Activated CD8-positive, alpha-beta memory T cell treated with anti-CD3 and anti-CD28 coated beads, Interleukin-2, amount 10 ng/mL, durations not matched to agents 7 days and 5 days (primary cell): ENCODE measurements around the gene PLXNC1. TPM values are rescaled to one million over a fixed set of nuclear protein-coding genes. Genes with fewer than 3 reads are reported as not detected.
A peak's percentile ranks its signal among the peaks of the same experiment; 100 is the strongest.

Experiments used
- ATAC-seq: fragments of 150-1000 bp; cut with Tn5 transposase; one replicate; pipeline ENCODE4 v1.10.0; 2021; ENCODE audit warnings: moderate library complexity
- CTCF ChIA-PET: fragments of 350-600 bp; sonication (Branson Sonifier 250); formaldehyde crosslinking; loops from one replicate; lab custom pipeline; 2021; ENCODE audit warnings: antibody characterized with exemption; lab: Charles Lee
- DNase-seq: peaks from one replicate; pipeline ENCODE4 v3.0.0-alpha.2; 2020
- H3K27ac Mint-ChIP-seq: one replicate; pipeline ENCODE4 v1.8.0; 2021; ENCODE audit warnings: mild to moderate bottlenecking, mixed read lengths
- H3K27me3 Mint-ChIP-seq: one replicate; pipeline ENCODE4 v1.8.0; 2021; ENCODE audit warnings: mixed read lengths
- H3K36me3 Mint-ChIP-seq: one replicate; pipeline ENCODE4 v1.8.0; 2021; ENCODE audit warnings: mild to moderate bottlenecking, mixed read lengths
- H3K4me1 Mint-ChIP-seq: one replicate; pipeline ENCODE4 v1.8.0; 2021; ENCODE audit warnings: mixed read lengths
- H3K4me3 Mint-ChIP-seq: one replicate; pipeline ENCODE4 v1.8.0; 2021; ENCODE audit warnings: mild to moderate bottlenecking, moderate library complexity, mixed read lengths
- H3K9me3 Mint-ChIP-seq: one replicate; pipeline ENCODE4 v1.8.0; 2022; ENCODE audit warnings: low read depth, mixed read lengths
- total RNA-seq, 2 experiments: library from RNA; stranded (reverse); gene quantifications; one replicate each; pipeline ENCODE4 v1.2.3, GENCODE V29; 2021

PLXNC1 gene
- total RNA-seq, 2 experiments from 2014 or later, result 10.4 to 13.1 TPM

DNA sequence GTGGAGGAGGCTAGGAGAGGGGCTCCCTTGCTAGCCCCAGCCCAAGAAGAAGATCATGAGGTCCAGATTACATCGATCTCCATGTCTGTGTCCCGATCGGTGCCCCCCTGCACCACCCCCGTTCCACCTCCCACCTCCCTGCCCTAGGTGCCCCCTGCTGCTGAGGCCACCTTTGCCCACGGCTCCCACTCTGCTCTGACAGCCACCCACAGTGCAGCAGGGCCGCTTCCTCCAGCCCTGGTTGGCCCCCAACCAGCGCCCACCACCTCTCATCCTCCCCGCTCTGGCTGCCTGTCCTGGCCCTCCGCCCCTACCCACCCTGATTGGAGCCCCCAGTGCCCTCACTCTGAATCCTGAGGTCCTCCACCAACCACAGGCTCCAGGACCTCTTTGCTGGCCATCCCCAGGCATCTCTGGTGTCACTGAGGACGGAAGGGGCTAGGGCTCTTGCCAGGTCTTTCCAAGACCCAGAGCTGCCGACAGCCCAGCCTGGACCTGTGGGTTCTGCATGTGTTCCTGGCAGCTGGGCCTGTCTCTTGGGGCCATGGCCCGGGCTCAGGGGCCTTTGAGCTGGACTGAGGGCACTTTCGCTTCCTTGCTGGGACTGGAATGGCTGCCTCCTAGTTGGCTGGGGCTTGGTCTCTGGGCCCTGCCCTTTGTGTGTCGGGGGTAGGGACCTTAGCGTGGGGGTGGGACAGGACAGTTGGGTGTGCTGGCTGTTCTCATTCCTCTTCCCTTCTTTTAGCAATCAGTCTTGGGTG is 7.2 kb upstream of the PLXNC1 start:
- Mint-ChIP-seq H3K27me3 (peaks cover 32% of the 10 kb centered on the region), H3K36me3 (no peaks in the 10 kb centered on the region), H3K9me3 (no peaks in the 10 kb centered on the region), H3K4me1 (no peaks in the 10 kb centered on the region), H3K27ac (no peak overlapping the region), H3K4me3 (no peak overlapping the region)
- CTCF ChIA-PET, result interaction anchor here (1.0 kb wide), 1 partner anchor 293 kb away, joined by 3 read pairs; no protein-coding TSS in a partner anchor
- DNase-seq, result no peak
- ATAC-seq, result peak; percentile 20

GRCh38 chr12:94141892-94142291 is 6.5 kb upstream of the PLXNC1 start:
- no peaks in the 10 kb centered on the region for H3K36me3 Mint-ChIP-seq
- peaks cover 40% of the 10 kb centered on the region for H3K27me3 Mint-ChIP-seq
- DNase-seq (no peak), ATAC-seq (no peak)
- no peaks in the 10 kb centered on the region for H3K4me1 Mint-ChIP-seq
- no peak overlapping the region for H3K27ac Mint-ChIP-seq
- CTCF ChIA-PET, result no interaction called here
- H3K9me3 Mint-ChIP-seq, result no peaks in the 10 kb centered on the region
- H3K4me3 Mint-ChIP-seq, result no peak overlapping the region

DNA sequence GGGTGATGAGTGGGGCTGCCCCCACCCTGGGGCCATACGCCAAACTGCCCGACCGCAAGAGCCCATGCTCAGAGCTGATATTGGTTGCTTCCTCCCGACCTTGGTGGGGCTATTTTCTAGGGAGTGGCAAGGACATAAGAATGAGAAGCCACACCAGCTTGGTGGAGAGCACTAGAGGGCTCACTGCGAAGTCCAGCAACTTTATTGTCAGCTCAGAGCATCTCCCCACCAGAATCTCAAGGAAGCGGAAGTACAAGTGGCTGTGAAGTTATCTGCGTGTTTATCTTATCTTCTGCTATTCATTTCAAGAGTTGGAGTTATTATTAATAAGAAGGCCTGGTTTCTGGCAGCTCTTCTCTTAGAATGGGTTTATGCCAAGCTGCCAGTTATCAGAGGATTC is 4.9 kb upstream of the PLXNC1 start:
- H3K27ac Mint-ChIP-seq, result no peak overlapping the region
- H3K27me3 Mint-ChIP-seq, result peaks cover 46% of the 10 kb centered on the region
- H3K4me1 Mint-ChIP-seq, result peaks cover 3% of the 10 kb centered on the region
- H3K9me3 Mint-ChIP-seq, result no peaks in the 10 kb centered on the region
- H3K4me3 Mint-ChIP-seq, result no peak overlapping the region
- CTCF ChIA-PET, result interaction anchor here (1.3 to 2.2 kb wide), 3 partner anchors 63 to 387 kb away, joined by 3 to 6 read pairs (median 4); no protein-coding TSS in a partner anchor
- DNase-seq (no peak), ATAC-seq (no peak)
- H3K36me3 Mint-ChIP-seq, result no peaks in the 10 kb centered on the region

DNA sequence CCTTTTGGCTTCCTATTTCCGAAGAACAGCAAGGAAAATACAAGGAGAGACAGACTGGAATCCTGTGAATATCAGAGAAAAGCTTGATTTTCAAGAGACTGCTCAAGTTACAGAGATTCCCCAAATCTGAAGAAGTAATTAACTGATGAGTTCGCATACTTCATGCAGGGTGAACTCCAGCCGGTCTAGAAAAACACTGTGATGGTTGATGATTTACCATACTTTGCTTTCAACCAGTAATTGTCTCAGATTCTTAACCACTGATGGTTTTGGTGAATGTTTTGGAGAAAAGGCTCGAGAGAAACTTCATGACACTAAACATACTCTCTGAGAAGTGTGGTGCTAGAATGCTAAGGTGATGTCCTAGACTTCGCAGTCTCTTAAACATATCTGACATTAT is 4.4 kb upstream of the PLXNC1 start:
- Mint-ChIP-seq H3K27ac (no peak overlapping the region), H3K27me3 (peaks cover 46% of the 10 kb centered on the region), H3K9me3 (no peaks in the 10 kb centered on the region), H3K36me3 (no peaks in the 10 kb centered on the region), H3K4me3 (no peak overlapping the region), H3K4me1 (peaks cover 3% of the 10 kb centered on the region)
- ATAC-seq, result no peak
- CTCF ChIA-PET, result interaction anchor here (1.1 to 2.2 kb wide), 4 partner anchors 41 to 387 kb away, joined by 3 to 8 read pairs (median 5); no protein-coding TSS in a partner anchor
- no peak for DNase-seq

GRCh38 chr12:94144781-94145180 is 3.6 kb upstream of the PLXNC1 start:
- Mint-ChIP-seq H3K36me3 (no peaks in the 10 kb centered on the region), H3K27ac (no peak overlapping the region), H3K9me3 (no peaks in the 10 kb centered on the region), H3K4me1 (peaks cover 3% of the 10 kb centered on the region), H3K4me3 (no peak overlapping the region), H3K27me3 (peaks cover 46% of the 10 kb centered on the region)
- CTCF ChIA-PET, result interaction anchor here (0.7 to 2.2 kb wide), 6 partner anchors 9 to 386 kb away, joined by 3 to 8 read pairs (median 4); no protein-coding TSS in a partner anchor
- DNase-seq (no peak), ATAC-seq (no peak)

DNA sequence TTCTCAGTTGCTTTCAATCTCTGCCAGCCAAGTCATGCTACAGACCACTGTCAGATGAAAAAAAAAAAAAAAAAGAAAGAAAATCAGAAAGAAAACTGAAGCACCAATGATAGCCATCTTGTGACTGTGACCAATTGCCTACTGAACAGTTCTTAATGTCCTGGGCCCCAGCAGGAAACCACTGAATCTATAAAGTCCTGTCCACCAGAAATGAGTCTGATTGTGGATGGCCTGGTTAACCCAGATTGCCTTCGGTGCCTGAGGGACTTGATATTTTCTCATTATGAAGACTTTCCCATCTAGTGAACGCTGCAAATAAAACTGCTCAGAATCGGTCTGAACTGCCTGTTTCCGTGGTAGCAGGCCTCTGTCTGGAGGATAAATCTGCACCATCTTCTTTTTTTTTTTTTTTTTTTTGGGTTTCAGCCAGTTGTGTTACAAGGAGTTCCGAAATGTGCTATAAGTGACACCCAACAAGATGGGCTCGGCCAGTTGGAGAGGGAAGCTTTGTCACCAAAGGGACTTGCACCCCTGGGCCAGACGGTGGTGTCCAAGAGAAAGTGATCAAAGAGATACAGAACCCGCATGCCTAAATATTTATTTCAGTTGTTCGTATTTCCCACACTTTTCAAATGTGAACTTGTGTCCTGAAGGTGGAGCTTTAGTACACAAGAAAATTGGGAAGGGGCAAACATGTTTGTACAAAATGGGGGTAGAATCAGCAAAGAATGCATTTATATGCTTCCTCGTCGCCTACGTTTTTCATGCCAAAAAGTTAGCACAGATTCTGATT is 3.0 kb upstream of the PLXNC1 start:
- Mint-ChIP-seq H3K4me3 (no peak overlapping the region), H3K9me3 (no peaks in the 10 kb centered on the region), H3K36me3 (no peaks in the 10 kb centered on the region), H3K27me3 (peaks cover 48% of the 10 kb centered on the region), H3K27ac (no peak overlapping the region), H3K4me1 (peaks cover 6% of the 10 kb centered on the region)
- ATAC-seq (no peak), DNase-seq (no peak)
- CTCF ChIA-PET, result interaction anchor here (0.6 to 1.7 kb wide), 9 partner anchors 9 to 389 kb away, joined by 3 to 9 read pairs (median 3); no protein-coding TSS in a partner anchor

DNA sequence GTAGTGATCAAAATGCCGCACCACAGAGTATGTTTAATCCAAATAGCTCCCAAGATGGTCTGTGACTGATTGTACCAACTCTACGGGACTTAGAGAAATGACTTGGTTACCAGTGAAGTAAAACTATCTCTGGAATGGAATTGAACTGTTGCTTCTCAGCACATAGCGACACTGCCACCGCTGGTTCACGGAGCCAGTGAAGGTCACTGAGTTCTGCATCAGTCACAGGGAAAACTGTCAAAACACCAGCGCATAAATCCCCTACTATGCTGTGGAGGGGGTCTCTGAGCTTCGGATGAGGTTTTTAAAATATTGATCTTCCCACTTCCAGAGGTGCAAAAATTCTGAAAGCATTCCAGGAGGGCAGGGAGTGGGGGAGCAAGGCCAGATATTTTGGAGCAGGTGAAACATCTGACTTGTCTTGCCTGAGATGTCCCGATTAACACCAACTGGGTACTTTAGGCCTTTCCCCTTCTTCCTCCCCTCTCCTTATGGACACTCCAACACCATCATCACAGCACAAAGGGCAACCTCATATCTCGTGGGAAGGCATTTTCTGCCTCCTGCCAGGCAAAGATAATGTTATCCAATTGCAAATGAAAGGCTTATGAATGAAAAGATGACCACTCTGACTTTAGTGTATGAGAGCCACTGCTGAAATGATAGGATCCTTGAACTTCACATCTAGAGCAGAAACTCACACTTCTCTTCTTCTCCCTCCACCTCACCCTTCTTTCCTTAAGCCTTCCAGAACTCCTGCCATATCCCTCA is 2.0 kb upstream of the PLXNC1 start:
- Mint-ChIP-seq H3K4me3 (no peak overlapping the region), H3K4me1 (peaks cover 13% of the 10 kb centered on the region), H3K27me3 (peaks cover 56% of the 10 kb centered on the region), H3K36me3 (no peaks in the 10 kb centered on the region), H3K27ac (no peak overlapping the region), H3K9me3 (no peaks in the 10 kb centered on the region)
- no peak for DNase-seq
- CTCF ChIA-PET, result interaction anchor here (0.6 to 1.7 kb wide), 7 partner anchors 10 to 388 kb away, joined by 3 to 9 read pairs (median 6); no protein-coding TSS in a partner anchor
- no peak for ATAC-seq

DNA sequence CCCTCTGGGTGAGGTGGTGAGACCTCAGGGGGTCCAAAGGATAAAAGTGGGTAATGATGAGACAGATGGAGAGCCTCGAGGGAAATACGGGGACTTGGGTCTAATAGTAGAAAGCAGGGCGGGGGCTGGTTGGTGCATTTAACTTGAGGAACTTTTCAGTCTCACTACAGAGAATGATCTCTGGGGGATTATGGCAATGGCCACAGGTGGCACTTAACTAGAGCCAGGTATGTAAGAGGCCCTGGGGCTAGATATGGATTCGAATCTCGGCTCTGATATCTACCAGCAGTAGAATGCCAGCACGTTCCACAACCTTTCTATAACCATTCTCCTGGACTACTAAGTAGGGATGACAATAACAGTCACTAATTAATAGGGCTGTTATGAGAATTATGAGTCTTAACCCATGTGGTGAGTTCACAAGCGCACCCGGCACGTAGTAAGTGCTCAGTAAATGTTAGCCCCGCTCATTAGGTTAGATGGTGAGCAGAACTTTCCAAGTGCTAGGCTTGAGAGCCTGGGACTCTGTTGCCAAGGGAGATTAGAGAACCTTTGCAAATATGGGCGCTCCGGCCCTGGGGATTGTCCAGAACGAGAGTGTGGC is 888 bp upstream of the PLXNC1 start:
- Mint-ChIP-seq H3K27ac (no peak overlapping the region), H3K36me3 (peaks cover 2% of the 10 kb centered on the region), H3K4me1 (peaks cover 13% of the 10 kb centered on the region), H3K4me3 (peak overlapping the region; percentile 74), H3K9me3 (no peaks in the 10 kb centered on the region), H3K27me3 (peaks cover 66% of the 10 kb centered on the region)
- DNase-seq (no peak), ATAC-seq (no peak)
- CTCF ChIA-PET, result interaction anchor here (0.8 to 4.5 kb wide), 4 partner anchors 12 to 312 kb away, joined by 3 to 22 read pairs (median 7); partner anchors contain the start of gene CEP83

DNA sequence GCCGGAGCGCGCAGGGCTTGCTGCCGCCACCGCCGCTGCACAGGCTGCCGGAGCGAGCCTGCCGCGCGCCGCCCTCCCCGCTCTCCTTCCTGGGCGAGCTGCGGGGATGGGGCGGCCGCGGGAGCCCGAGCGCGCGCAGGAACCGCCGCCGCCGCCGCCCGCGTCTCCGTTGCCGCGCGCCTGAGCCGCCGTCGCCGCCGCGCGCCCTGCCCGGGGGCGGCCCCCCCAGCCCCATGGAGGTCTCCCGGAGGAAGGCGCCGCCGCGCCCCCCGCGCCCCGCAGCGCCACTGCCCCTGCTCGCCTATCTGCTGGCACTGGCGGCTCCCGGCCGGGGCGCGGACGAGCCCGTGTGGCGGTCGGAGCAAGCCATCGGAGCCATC is 352 bp downstream of the PLXNC1 start:
- Mint-ChIP-seq H3K9me3 (no peaks in the 10 kb centered on the region), H3K4me1 (peaks cover 13% of the 10 kb centered on the region), H3K4me3 (peak overlapping the region; percentile 67), H3K27ac (no peak overlapping the region), H3K27me3 (peaks cover 66% of the 10 kb centered on the region), H3K36me3 (peaks cover 5% of the 10 kb centered on the region)
- CTCF ChIA-PET, result interaction anchor here (0.6 to 4.5 kb wide), 11 partner anchors 14 to 387 kb away, joined by 3 to 22 read pairs (median 5); partner anchors contain the start of gene CEP83
- ATAC-seq, result peak; percentile 14
- DNase-seq, result no peak

DNA sequence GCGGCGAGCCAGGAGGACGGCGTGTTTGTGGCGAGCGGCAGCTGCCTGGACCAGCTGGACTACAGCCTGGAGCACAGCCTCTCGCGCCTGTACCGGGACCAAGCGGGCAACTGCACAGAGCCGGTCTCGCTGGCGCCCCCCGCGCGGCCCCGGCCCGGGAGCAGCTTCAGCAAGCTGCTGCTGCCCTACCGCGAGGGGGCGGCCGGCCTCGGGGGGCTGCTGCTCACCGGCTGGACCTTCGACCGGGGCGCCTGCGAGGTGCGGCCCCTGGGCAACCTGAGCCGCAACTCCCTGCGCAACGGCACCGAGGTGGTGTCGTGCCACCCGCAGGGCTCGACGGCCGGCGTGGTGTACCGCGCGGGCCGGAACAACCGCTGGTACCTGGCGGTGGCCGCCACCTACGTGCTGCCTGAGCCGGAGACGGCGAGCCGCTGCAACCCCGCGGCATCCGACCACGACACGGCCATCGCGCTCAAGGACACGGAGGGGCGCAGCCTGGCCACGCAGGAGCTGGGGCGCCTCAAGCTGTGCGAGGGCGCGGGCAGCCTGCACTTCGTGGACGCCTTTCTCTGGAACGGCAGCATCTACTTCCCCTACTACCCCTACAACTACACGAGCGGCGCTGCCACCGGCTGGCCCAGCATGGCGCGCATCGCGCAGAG is 873 bp downstream of the PLXNC1 start:
- DNase-seq, result peak; percentile 65
- no peaks in the 10 kb centered on the region for H3K9me3 Mint-ChIP-seq
- peaks cover 13% of the 10 kb centered on the region for H3K4me1 Mint-ChIP-seq
- no peak overlapping the region for H3K27ac Mint-ChIP-seq
- CTCF ChIA-PET, result interaction anchor here (0.6 to 4.5 kb wide), 16 partner anchors 15 to 387 kb away, joined by 3 to 22 read pairs (median 4); partner anchors contain the start of gene CEP83
- ATAC-seq, result peak; percentile 47
- H3K27me3 Mint-ChIP-seq, result peaks cover 68% of the 10 kb centered on the region
- H3K4me3 Mint-ChIP-seq, result peak overlapping the region; percentile 86
- peaks cover 8% of the 10 kb centered on the region for H3K36me3 Mint-ChIP-seq

- Mint-ChIP-seq H3K9me3 (no peaks in the 10 kb centered on the region), H3K4me1 (peaks cover 13% of the 10 kb centered on the region)
- peak; percentile 9 for ATAC-seq
These were observed 1.4 kb downstream of the PLXNC1 start for GRCh38 chr12:94149781-94150239.

More at GRCh38 chr12:94149781-94150239, 1.4 kb downstream of the PLXNC1 start:
- no peak overlapping the region for H3K27ac Mint-ChIP-seq
- CTCF ChIA-PET, result interaction anchor here (1.0 to 4.5 kb wide), 13 partner anchors 15 to 386 kb away, joined by 3 to 22 read pairs (median 5); partner anchors contain the start of gene CEP83
- peaks cover 64% of the 10 kb centered on the region for H3K27me3 Mint-ChIP-seq
- H3K36me3 Mint-ChIP-seq, result peaks cover 8% of the 10 kb centered on the region
- peak overlapping the region; percentile 86 for H3K4me3 Mint-ChIP-seq
- DNase-seq, result no peak
